Chondrocyte (in vitro differentiated cells): ENCODE results near the gene CNEP1R1. TPM values are rescaled to one million over a fixed set of nuclear protein-coding genes. Genes with fewer than 3 reads are reported as not detected.

ENCODE experiments used
- DNase-seq: peaks from one replicate; pipeline ENCODE4 v3.0.0; 2021; ENCODE audit warnings: mixed read lengths, low spot score
- H3K27ac Mint-ChIP-seq: one replicate; pipeline ENCODE4 v1.8.0; 2021; ENCODE audit warnings: mild to moderate bottlenecking, moderate library complexity, mixed read lengths; ENCODE audit not compliant: unreplicated experiment
- H3K27me3 Mint-ChIP-seq: 2 replicates; pipeline ENCODE4 v1.8.0; 2021; ENCODE audit warnings: low read depth, mixed read lengths
- H3K36me3 Mint-ChIP-seq: 2 replicates; pipeline ENCODE4 v1.8.0; 2021; ENCODE audit warnings: low read depth, mixed read lengths
- H3K4me1 Mint-ChIP-seq: 2 replicates; pipeline ENCODE4 v1.8.0; 2021; ENCODE audit warnings: low read depth, mild to moderate bottlenecking, mixed read lengths
- H3K4me3 Mint-ChIP-seq: one replicate; pipeline ENCODE4 v1.8.0; 2021; ENCODE audit warnings: mild to moderate bottlenecking, moderate library complexity, mixed read lengths; ENCODE audit not compliant: unreplicated experiment
- H3K9me3 Mint-ChIP-seq: 2 replicates; pipeline ENCODE4 v1.8.0; 2021; ENCODE audit warnings: low read depth, mixed read lengths
- long read RNA-seq: library from polyadenylated mRNA; stranded (forward); transcript quantifications from one replicate; pipeline ENCODE4 v2.0.0, GENCODE V29; 2021
- total RNA-seq: library from RNA; stranded (reverse); gene quantifications from 3 replicates; pipeline ENCODE4 v1.2.1, GENCODE V29; 2021
- TF ChIP-seq, protein P1 (sequence below): fragments of 200-600 bp; sonication (generic); IDR thresholded peaks from 2 replicates; pipeline ENCODE4 v1.5.0; 2021; ENCODE audit warnings: antibody characterized with exemption, mild to moderate bottlenecking, moderate library complexity

Gene CNEP1R1
- 23.8 to 28.1 TPM (median 25.7 TPM) in 3 replicates for total RNA-seq
- long read RNA-seq, transcript CNEP1R1-203 (7 exons, 2,965 nt), result minor isoform, 17 of 57 reads
- long read RNA-seq, transcript CNEP1R1-202 (6 exons, 2,117 nt), result major isoform, 35 of 57 reads
- long read RNA-seq, partial matches to known transcripts, result 0 of 57 reads
- long read RNA-seq, other reads (novel, unspliced or antisense), result 3 of 57 reads

GRCh38 chr16:50024684-50025536 is at the start of gene CNEP1R1:
Gene CNEP1R1 (plus strand): TSS chr16:50025225. CDS start chr16:50025316, 91 bp downstream.
- TF ChIP-seq, protein P1, sequence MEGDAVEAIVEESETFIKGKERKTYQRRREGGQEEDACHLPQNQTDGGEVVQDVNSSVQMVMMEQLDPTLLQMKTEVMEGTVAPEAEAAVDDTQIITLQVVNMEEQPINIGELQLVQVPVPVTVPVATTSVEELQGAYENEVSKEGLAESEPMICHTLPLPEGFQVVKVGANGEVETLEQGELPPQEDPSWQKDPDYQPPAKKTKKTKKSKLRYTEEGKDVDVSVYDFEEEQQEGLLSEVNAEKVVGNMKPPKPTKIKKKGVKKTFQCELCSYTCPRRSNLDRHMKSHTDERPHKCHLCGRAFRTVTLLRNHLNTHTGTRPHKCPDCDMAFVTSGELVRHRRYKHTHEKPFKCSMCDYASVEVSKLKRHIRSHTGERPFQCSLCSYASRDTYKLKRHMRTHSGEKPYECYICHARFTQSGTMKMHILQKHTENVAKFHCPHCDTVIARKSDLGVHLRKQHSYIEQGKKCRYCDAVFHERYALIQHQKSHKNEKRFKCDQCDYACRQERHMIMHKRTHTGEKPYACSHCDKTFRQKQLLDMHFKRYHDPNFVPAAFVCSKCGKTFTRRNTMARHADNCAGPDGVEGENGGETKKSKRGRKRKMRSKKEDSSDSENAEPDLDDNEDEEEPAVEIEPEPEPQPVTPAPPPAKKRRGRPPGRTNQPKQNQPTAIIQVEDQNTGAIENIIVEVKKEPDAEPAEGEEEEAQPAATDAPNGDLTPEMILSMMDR, result peak; percentile 95
- Mint-ChIP-seq H3K4me1 (peaks cover 15% of the 10 kb centered on the region), H3K27ac (peak within 1 kb of the TSS; percentile 74)

DNA sequence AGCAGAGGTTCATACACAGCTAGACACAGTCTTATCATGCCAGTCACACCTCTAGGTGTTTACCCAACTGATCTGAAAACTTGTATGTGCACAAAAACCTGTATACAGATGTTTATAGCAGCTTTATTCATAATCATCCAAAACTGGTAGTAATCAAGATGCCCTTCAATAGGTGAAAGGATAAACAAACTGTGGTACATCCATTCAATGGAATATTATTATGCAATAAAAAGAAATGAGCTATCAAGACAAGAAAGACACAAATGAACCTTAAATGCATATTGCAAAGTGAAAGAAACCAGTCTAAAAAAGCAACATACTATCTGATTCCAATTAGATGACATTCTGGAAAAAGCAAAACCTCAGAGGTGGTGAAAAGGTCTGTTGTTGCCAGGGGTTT is 47.6 kb upstream of the CNEP1R1 start:
- Mint-ChIP-seq H3K27ac (no peak overlapping the region), H3K4me3 (no peak overlapping the region), H3K27me3 (peaks cover 4% of the 10 kb centered on the region), H3K36me3 (no peaks in the 10 kb centered on the region), H3K4me1 (no peaks in the 10 kb centered on the region), H3K9me3 (peaks cover 7% of the 10 kb centered on the region)
- no peak for DNase-seq
- TF ChIP-seq, protein P1, result no peak

More at GRCh38 chr16:50024684-50025536, at the start of gene CNEP1R1:
- no peaks in the 10 kb centered on the region for H3K9me3 Mint-ChIP-seq
- H3K27me3 Mint-ChIP-seq, result peaks cover 14% of the 10 kb centered on the region
- peak within 1 kb of the TSS; percentile 92 for H3K4me3 Mint-ChIP-seq
- peak; percentile 98 for DNase-seq
- H3K36me3 Mint-ChIP-seq, result peaks cover under 1% of the 10 kb centered on the region

GRCh38 chr16:49978569-49979326 is 46.3 kb upstream of the CNEP1R1 start:
- H3K9me3 Mint-ChIP-seq, result peaks cover 7% of the 10 kb centered on the region
- no peaks in the 10 kb centered on the region for H3K4me1 Mint-ChIP-seq
- peaks cover 3% of the 10 kb centered on the region for H3K27me3 Mint-ChIP-seq
- no peak for DNase-seq
- no peaks in the 10 kb centered on the region for H3K36me3 Mint-ChIP-seq
- H3K4me3 Mint-ChIP-seq, result no peak overlapping the region
- TF ChIP-seq, protein P1, result no peak
- H3K27ac Mint-ChIP-seq, result no peak overlapping the region

GRCh38 chr16:49980166-49980565 is 44.9 kb upstream of the CNEP1R1 start:
- no peak overlapping the region for H3K27ac Mint-ChIP-seq
- H3K4me3 Mint-ChIP-seq, result no peak overlapping the region
- H3K36me3 Mint-ChIP-seq, result no peaks in the 10 kb centered on the region
- TF ChIP-seq, protein P1, result no peak
- DNase-seq, result no peak
- no peaks in the 10 kb centered on the region for H3K27me3 Mint-ChIP-seq
- H3K9me3 Mint-ChIP-seq, result peaks cover 7% of the 10 kb centered on the region
- no peaks in the 10 kb centered on the region for H3K4me1 Mint-ChIP-seq
